Measurements from ENCODE around the gene GALK1.
A peak's percentile ranks its signal among the peaks of the same experiment; 100 is the strongest.
"Not testable (repeated sequence)": the region's sequence is repeated elsewhere in the genome, so short reads cannot be mapped to it uniquely, and the experiment has no call there.

GALK1 gene
- 14.8 to 18.1 reads per million in 2 donors for total RNA-seq

GRCh38 chr17:75764711-75765421 lies at the start of gene GALK1:
TSS of gene GALK1 (minus strand) at chr17:75765192. CDS start at chr17:75765136, 56 bp downstream.
- DNase-seq = peak; percentile 54

- no peak for DNase-seq
Measured at GRCh38 chr17:75814021-75814395, 49.0 kb upstream of the GALK1 start.

- DNase-seq = no peak
Measured at GRCh38 chr17:75813081-75814020, 48.4 kb upstream of the GALK1 start.

DNA sequence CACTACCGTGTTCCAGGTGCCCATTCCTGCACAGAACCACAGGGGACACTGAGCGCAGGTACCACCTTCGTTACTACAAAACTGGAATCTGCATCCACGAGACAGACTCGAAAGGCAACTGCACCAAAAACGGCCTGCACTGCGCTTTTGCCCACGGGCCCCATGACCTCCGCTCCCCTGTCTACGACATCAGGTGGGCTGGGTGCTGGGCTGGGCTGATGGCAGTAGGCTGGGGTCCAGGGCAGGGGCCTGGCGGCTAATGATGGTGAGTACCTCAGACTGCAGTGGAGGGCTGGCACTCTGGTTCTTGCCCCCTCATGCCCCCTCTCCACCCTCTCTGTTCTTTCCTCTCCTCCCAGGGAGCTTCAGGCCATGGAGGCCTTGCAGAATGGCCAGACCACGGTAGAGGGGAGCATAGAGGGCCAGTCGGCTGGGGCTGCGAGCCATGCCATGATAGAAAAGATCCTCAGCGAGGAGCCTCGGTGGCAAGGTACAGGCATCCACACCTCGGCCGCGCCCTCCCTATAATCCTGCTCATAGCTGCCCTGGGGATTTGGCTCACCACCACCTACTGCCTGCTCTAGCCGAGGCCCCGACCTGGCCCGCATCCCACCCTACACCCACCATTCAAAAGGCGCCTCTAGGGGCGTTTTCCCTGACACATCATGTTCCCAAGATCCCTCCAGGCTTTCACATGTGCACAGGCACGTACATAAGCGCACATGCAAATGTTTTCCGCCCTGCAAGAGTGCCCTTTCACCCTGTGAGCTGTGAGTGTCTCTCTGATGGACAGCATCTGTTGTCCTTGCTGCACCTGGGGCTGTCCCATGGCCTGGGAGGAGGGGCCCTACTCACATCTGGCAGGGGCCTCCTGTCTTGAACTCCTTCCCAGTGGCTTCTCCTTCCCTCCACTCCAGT lies 47.4 kb upstream of the GALK1 start:
- no peak for DNase-seq

DNA sequence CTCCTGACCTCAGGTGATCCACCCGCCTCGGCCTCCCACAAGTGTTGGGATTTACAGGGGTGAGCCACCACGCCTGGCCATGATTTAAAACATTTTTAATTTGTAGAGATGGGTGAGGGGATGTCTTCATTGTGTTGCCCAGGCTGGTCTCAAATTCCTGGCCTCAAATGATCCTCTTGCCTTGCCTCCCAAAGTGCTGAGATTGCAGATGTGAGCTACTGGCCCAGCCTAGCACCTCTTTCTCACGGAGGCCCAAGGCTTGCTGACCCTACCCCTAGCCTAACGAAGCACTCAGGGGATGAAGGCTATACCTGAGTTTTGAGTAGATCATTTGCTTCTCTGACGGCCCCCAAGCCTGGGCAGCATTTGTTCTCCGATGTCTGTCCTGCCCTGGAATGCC lies 46.2 kb upstream of the GALK1 start:
- DNase-seq = no peak

DNA sequence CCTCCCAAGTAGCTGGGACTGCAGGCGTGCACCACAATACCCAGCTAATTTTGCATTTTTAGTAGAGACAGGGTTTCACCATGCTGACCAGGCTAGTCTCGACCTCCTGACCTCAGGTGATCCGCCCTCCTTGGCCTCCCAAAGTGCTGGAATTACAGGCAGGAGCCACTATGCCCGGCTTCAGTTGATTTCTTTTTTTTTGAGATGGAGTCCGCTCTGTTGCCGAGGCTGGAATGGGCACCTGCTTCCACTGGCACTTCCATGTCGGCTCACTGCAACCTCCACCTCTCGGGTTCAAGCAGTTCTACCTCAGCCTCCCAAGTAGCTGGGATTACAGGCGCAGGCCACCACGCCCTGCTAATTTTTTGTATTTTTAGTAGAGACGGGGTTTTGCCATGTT lies 45.8 kb upstream of the GALK1 start:
- not testable (repeated sequence) for DNase-seq

DNA sequence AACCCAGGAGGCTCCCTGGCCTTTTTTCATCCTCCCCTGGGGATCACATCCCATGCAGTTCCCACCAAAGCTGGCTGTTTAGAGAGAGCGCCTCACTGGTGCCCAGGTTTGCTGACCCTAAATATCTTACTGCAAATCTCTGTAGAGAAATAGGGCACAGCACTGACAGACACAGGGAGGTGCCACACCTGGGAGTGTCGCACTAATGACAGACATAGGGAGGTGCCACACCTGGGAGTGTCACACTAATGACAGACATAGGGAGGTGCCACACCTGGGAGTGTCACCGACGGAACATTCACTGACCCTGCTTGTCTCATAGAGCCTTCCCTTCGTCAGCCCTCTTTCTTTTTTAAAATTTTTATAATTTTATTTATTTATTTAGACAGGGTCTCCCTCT lies 45.2 kb upstream of the GALK1 start:
- no peak for DNase-seq

- no peak for DNase-seq
Measured at GRCh38 chr17:75809631-75810111, 44.7 kb upstream of the GALK1 start.

- no peak for DNase-seq
Measured at GRCh38 chr17:75808905-75809621, 44.1 kb upstream of the GALK1 start.

DNA sequence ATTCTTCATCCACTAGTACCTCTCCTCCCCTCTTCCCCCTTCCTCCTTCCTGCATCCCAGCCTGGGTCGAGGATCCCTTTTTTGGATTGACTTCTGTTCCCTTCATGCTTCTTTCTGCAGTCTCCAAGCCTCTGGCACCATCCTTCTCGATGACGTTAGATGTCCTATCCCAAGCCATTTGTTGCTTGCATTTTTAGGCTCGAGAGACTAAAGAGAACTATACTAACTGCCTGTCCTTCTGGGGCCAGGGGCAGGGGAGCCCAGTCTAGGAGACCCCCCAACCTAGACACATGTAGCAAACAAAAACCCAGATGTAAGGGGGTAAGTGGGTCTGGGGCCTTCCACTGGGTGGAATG lies 43.5 kb upstream of the GALK1 start:
- no peak for DNase-seq

- DNase-seq = no peak
Measured at GRCh38 chr17:75807861-75808260, 42.9 kb upstream of the GALK1 start.

- no peak for DNase-seq
Measured at GRCh38 chr17:75806822-75807500, 42.0 kb upstream of the GALK1 start.

DNA sequence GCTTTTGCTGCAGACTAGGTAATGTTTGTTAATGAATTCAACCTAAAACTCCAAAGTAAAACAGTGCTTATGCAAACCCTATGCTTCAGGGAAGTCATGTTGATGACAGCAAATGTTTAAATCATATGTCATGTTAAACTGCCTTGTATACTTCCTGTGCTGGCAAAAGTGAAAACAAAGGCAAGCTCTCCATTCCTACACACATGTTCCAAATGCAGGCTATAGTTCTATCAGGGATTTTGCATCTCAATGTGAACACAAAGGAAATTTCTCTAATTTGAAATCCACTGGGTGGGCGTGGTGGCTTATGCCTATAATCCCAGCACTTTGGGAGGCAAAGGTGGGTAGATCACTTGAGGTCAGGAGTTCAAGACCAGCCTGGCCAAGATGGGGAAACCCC lies 38.9 kb upstream of the GALK1 start:
- DNase-seq = no peak

DNA sequence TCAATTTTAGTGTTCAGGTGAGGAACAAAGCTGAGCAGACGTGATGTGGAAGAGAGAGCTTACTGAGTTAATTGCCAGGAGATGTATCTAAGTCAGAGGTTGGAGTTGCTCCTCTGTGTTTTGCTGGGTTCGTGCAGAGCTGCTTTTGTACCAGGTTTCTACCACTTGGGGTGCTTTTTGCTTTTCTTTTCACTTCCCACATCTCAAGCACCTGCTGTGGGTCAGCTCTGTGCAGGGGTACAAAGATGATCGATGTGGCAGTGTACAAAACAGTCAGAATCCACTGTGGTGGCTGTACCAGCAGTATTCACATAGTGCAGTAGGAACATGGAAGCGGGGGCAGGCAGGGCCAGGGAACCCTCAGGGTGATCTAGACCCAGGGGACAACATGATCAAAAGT lies 34.4 kb upstream of the GALK1 start:
- DNase-seq = no peak

DNA sequence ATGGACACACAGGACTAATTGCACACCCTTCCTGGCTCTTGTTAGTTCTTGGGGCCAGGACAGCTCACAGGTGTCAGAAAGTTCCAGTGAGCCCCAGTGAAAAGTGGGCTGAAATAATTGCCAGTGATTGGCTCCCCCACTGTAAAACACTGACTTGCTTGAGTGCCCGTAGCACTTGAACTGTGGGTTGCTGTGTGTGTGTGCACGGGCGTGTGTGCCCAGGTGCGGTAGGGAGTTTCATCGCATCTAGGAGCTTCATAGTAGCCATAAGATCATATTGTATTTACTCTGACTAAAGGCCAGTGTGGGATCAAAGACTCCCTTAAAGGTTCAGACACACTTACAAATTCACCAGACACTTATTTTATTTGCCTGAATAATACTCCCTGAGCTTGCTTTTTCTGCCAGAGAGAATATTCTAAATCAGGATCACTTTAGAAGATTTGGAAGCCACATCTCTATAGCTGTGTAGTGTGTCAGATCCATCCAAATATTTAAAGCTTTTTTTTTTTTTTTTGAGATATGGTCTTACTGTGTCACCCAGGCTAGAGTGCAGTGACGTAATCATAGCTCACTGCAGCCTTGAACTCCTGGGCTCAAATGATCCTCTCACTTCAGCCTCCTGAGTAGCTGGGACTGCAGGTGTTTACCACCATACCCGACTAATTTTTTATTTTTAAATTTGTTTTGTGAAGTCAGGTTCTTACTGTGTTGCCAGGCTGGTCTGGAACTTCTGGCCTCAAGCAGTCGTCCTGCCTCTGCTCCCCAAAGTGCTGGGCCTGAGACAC lies 31.0 kb upstream of the GALK1 start:
- DNase-seq = no peak

GRCh38 chr17:75793460-75793859 lies 28.5 kb upstream of the GALK1 start:
- no peak for DNase-seq

DNA sequence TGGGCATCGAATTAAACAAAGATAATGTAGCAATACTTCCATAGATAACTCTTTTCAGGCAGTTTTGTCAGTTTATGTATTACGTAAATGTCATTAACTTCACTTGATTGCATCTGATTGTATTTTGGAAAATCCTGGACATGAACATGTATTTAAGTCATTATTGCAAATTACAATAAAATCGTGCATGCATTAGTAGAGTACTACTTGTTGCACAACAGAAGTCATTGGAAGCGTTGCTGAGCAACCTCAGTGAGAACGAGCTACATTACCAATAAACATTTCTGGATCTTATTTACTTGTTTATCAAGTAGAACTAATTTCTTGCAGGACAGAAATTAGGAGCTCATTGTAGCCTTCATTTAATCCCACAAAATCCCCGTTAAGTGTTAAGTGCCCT lies 26.3 kb upstream of the GALK1 start:
- DNase-seq = no peak

- no peak for DNase-seq
Measured at GRCh38 chr17:75785016-75785890, 20.3 kb upstream of the GALK1 start.

DNA sequence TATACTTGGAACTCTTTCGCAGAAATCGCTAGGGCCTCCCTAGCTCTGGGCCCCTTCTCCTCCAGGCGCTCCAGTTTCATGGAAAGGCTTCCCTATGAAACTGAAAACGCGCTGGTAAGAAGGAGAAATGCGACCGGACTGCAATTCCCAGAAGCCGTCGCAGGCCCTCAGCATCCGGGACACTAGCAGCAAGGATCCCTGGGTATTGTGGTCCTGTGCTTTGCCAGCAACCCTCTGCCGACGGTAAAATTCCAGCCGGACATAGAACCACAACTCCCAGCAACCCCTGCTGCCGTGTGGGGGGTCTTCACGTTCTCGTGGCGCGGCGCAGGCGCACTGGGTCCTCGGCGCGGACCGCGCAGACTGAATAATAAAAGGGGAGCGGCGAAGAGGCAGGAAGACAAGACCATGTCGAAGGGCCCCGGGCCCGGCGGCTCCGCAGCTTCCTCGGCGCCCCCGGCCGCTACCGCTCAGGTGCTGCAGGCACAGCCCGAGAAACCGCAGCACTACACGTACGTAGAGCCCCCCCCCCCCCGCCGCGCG lies 19.6 kb upstream of the GALK1 start, which contains the start of gene UNK:
TSS of gene UNK (plus strand) at position 334 of the 543 bp plus-strand sequence. CDS start at position 409, 75 bp downstream.
- DNase-seq = peak; percentile 94

All from activated gamma-delta T cell (primary cell).